A673 (cell line): Measurements from ENCODE around the gene TNS1. TPM values are rescaled to one million over a fixed set of nuclear protein-coding genes. Genes with fewer than 3 reads are reported as not detected.

ENCODE experiments used
- BruUV-seq: library from RNA; stranded (reverse); fragments of 400-500 nt; replicated peaks from 2 replicates; lab custom pipeline; 2021; lab: Mats Ljungman, UMichigan
- CTCF ChIA-PET: fragments of 300-600 bp; sonication (Branson Sonifier 250); formaldehyde crosslinking; loops from one replicate; lab custom pipeline; 2022; ENCODE audit warnings: antibody characterized with exemption; lab: Charles Lee
- POLR2A ChIA-PET: fragments of 300-600 bp; sonication (Branson Sonifier 250); formaldehyde crosslinking; loops from one replicate; lab custom pipeline; 2022; ENCODE audit warnings: antibody characterized with exemption; ENCODE audit not compliant: low non-redundant PET; lab: Charles Lee
- DNase-seq: peaks from one replicate; pipeline ENCODE4 v3.0.0-alpha.2; 2015; ENCODE audit warnings: low spot score
- H3K27ac ChIP-seq: fragments of 200-600 bp; sonication (generic); 2 replicates; pipeline ENCODE4 v1.5.1; 2016; ENCODE audit warnings: mixed run types, low read depth, mild to moderate bottlenecking, mixed read lengths, antibody characterized with exemption, low read length; ENCODE audit not compliant: poor library complexity, severe bottlenecking
- H3K27me3 ChIP-seq: fragments of 200-600 bp; sonication (generic); replicated peaks from 2 replicates; pipeline ENCODE4 v1.6.1; 2017; ENCODE audit warnings: mixed run types, low read depth, mild to moderate bottlenecking, mixed read lengths, antibody characterized with exemption, low read length; ENCODE audit not compliant: insufficient read depth, poor library complexity
- H3K36me3 ChIP-seq: fragments of 200-600 bp; sonication (generic); 2 replicates; pipeline ENCODE4 v1.6.1; 2016; ENCODE audit warnings: mixed run types, mild to moderate bottlenecking, mixed read lengths, antibody characterized with exemption, low read length; ENCODE audit not compliant: insufficient read depth, poor library complexity, severe bottlenecking
- H3K4me1 ChIP-seq: fragments of 200-600 bp; sonication (generic); 2 replicates; pipeline ENCODE4 v1.6.1; 2017; ENCODE audit warnings: mixed run types, mild to moderate bottlenecking, mixed read lengths, antibody characterized with exemption, low read length; ENCODE audit not compliant: insufficient read depth, poor library complexity, severe bottlenecking
- H3K4me3 ChIP-seq: fragments of 200-600 bp; sonication (generic); 2 replicates; pipeline ENCODE4 v1.5.1; 2016; ENCODE audit warnings: low read depth, mixed run types, mild to moderate bottlenecking, mixed read lengths, low read length; ENCODE audit not compliant: poor library complexity, severe bottlenecking
- H3K9me3 ChIP-seq: fragments of 200-600 bp; sonication (generic); 2 replicates; pipeline ENCODE4 v1.6.1; 2016; ENCODE audit warnings: mixed run types, low read depth, mild to moderate bottlenecking, mixed read lengths, antibody characterized with exemption, low read length; ENCODE audit not compliant: poor library complexity, severe bottlenecking
- EZH2 ChIP-seq: fragments of 200-600 bp; sonication (generic); IDR thresholded peaks from 2 replicates; pipeline ENCODE4 v1.6.1; 2017; ENCODE audit warnings: borderline replicate concordance, low read depth, mild to moderate bottlenecking, mixed read lengths, antibody characterized with exemption, low read length; ENCODE audit not compliant: poor library complexity, severe bottlenecking
- intact Hi-C: fragments of 100-400 bp; cut with micrococcal nuclease; formaldehyde crosslinking; loops from one replicate; pipeline ENCODE4 v1.10.0; 2022; ENCODE audit not compliant: unreplicated experiment
- total RNA-seq: library from RNA; stranded (reverse); gene quantifications from 2 replicates; pipeline ENCODE4 v1.2.3, GENCODE V29; 2021
- TF ChIP-seq, protein P1 (sequence below): fragments of 300-800, 200-600 bp; sonication (generic); conservative IDR thresholded peaks from 2 replicates; pipeline ENCODE4 v1.5.1; 2017; ENCODE audit warnings: low read depth, mild to moderate bottlenecking, antibody characterized with exemption, low read length, moderate library complexity, mixed read lengths

Gene TNS1
- total RNA-seq, 1 experiment from 2014 or later = 99.6 TPM

DNA sequence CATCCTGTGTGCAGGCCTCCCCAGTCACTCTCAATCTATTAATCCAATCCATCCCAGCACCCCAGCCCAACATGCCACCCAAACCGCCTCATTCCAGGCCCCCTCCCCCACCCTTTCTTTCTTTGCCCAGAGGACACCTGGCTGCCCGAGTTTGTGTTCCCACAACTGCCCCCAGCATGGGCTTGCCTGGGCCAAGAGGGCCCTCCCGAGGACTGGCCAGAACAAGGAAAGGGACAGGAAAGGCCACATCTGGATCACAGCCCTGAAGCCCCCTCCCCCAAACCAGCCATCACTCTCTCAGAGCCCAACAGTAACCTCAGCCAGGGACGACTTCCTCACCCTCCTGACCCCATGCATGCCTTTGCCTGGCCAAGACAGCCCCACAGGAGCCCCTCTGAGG, 1.2 kb downstream of the TNS1 start:
- H3K27me3 ChIP-seq = no peaks in the 10 kb centered on the region
- no TSS peak for BruUV-seq
- ChIA-PET POLR2A (no interaction called here), CTCF (no interaction called here)
- intact Hi-C loops = no loop called here
- peak overlapping the region; percentile 63 for H3K27ac ChIP-seq
- no peaks in the 10 kb centered on the region for H3K36me3 ChIP-seq
- TF ChIP-seq, protein P1, sequence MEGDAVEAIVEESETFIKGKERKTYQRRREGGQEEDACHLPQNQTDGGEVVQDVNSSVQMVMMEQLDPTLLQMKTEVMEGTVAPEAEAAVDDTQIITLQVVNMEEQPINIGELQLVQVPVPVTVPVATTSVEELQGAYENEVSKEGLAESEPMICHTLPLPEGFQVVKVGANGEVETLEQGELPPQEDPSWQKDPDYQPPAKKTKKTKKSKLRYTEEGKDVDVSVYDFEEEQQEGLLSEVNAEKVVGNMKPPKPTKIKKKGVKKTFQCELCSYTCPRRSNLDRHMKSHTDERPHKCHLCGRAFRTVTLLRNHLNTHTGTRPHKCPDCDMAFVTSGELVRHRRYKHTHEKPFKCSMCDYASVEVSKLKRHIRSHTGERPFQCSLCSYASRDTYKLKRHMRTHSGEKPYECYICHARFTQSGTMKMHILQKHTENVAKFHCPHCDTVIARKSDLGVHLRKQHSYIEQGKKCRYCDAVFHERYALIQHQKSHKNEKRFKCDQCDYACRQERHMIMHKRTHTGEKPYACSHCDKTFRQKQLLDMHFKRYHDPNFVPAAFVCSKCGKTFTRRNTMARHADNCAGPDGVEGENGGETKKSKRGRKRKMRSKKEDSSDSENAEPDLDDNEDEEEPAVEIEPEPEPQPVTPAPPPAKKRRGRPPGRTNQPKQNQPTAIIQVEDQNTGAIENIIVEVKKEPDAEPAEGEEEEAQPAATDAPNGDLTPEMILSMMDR = no peak
- TF ChIP-seq EZH2 = no peak
- H3K4me3 ChIP-seq = no peak overlapping the region
- H3K9me3 ChIP-seq = no peaks in the 10 kb centered on the region
- no peak for DNase-seq
- H3K4me1 ChIP-seq = peaks cover 53% of the 10 kb centered on the region

DNA sequence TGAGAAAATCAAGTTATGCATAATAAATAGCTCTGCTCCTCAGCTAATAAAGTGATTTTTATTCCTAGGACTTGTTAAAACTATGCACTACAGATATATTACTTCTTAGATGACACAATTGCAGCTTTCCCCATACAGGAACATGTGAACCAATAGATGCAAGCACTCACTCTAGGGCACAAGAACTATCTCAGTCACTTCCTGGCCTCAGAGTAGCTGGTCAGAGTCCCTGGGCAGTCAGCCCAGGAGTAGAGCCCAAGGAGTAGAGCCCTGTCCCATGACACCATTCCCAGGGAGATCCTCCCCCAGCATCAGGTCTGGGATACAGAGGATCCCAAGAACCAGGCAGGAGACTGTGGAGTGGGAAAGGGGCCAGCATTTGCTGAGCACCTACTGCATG, 2.7 kb downstream of the TNS1 start:
- CTCF ChIA-PET = interaction anchor here (0.5 to 1.3 kb wide), 2 partner anchors 37 to 214 kb away, joined by 3 to 7 read pairs; no protein-coding TSS in a partner anchor
- Histone ChIP-seq H3K36me3 (no peaks in the 10 kb centered on the region), H3K4me3 (no peak overlapping the region), H3K27me3 (no peaks in the 10 kb centered on the region), H3K4me1 (peaks cover 50% of the 10 kb centered on the region), H3K27ac (no peak overlapping the region), H3K9me3 (no peaks in the 10 kb centered on the region)
- no peak for TF ChIP-seq EZH2
- TF ChIP-seq, protein P1 = no peak
- BruUV-seq = TSS peak; percentile 14
- POLR2A ChIA-PET = no interaction called here
- DNase-seq = no peak
- intact Hi-C loops = no loop called here

DNA sequence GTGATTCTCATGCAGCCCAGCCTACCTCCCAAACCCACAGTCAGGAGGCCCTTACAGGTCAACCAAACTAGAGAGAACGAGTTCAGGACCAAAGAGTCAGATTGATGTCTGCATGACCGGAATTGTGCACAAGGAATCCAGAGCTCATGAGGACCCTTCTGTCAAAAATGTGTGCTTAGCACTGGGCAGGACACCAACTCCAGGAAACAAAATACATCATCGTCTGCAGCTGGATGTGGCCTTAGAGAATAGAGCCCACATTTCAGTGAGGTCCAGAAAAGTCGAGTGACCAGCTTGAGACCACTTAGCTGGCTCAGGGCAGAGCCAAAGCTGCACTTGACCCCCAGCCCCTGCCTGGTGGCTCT, 3.2 kb downstream of the TNS1 start:
- ChIA-PET CTCF (interaction anchor here (0.5 kb wide), 1 partner anchor 36 kb away, joined by 7 read pairs; no protein-coding TSS in a partner anchor), POLR2A (no interaction called here)
- H3K27ac ChIP-seq = no peak overlapping the region
- H3K27me3 ChIP-seq = no peaks in the 10 kb centered on the region
- no TSS peak for BruUV-seq
- H3K4me3 ChIP-seq = no peak overlapping the region
- TF ChIP-seq EZH2 = no peak
- TF ChIP-seq, protein P1 = no peak
- peaks cover 45% of the 10 kb centered on the region for H3K4me1 ChIP-seq
- no peaks in the 10 kb centered on the region for H3K9me3 ChIP-seq
- no peak for DNase-seq
- H3K36me3 ChIP-seq = no peaks in the 10 kb centered on the region
- intact Hi-C loops = no loop called here
